Measurements from ENCODE around the gene OR1E2.
"Not testable (repeated sequence)": the region's sequence is repeated elsewhere in the genome, so short reads cannot be mapped to it uniquely, and the experiment has no call there.

The OR1E2 gene

GRCh38 chr17:3440451-3440850, 6.8 kb upstream of the OR1E2 start:
- no peaks in the 10 kb centered on the region for H3K36me3 ChIP-seq (ENCODE audit: control insufficient read depth, insufficient read depth, low read length)
- no peaks in the 10 kb centered on the region for H3K9me3 ChIP-seq (ENCODE audit: control insufficient read depth, insufficient read depth, low read length)
- no peaks in the 10 kb centered on the region for H3K4me1 ChIP-seq (ENCODE audit: control insufficient read depth, insufficient read depth, low read length)
- H3K27me3 ChIP-seq (ENCODE audit: control insufficient read depth, insufficient read depth, low read length): no peaks in the 10 kb centered on the region
- H3K9ac ChIP-seq (ENCODE audit: low read depth, low read length): no peak overlapping the region
- no peak overlapping the region for H3K4me3 ChIP-seq (ENCODE audit: low read depth, low read length)

- Histone ChIP-seq H3K27me3 (ENCODE audit: control insufficient read depth, insufficient read depth, low read length) (no peaks in the 10 kb centered on the region), H3K4me1 (ENCODE audit: control insufficient read depth, insufficient read depth, low read length) (no peaks in the 10 kb centered on the region), H3K9ac (ENCODE audit: low read depth, low read length) (no peak overlapping the region), H3K9me3 (ENCODE audit: control insufficient read depth, insufficient read depth, low read length) (no peaks in the 10 kb centered on the region), H3K36me3 (ENCODE audit: control insufficient read depth, insufficient read depth, low read length) (no peaks in the 10 kb centered on the region), H3K4me3 (ENCODE audit: low read depth, low read length) (no peak overlapping the region)
Measured at GRCh38 chr17:3438368-3438767, 4.7 kb upstream of the OR1E2 start.

- not testable (repeated sequence) for H3K36me3 ChIP-seq (ENCODE audit: control insufficient read depth, insufficient read depth, low read length); H3K4me1 ChIP-seq (ENCODE audit: control insufficient read depth, insufficient read depth, low read length); H3K4me3 ChIP-seq (ENCODE audit: low read depth, low read length); H3K9me3 ChIP-seq (ENCODE audit: control insufficient read depth, insufficient read depth, low read length); H3K27me3 ChIP-seq (ENCODE audit: control insufficient read depth, insufficient read depth, low read length); H3K9ac ChIP-seq (ENCODE audit: low read depth, low read length)
Measured at GRCh38 chr17:3433215-3433614, 426 bp downstream of the OR1E2 start.

- Histone ChIP-seq H3K27me3 (ENCODE audit: control insufficient read depth, insufficient read depth, low read length) (no peaks in the 10 kb centered on the region), H3K4me1 (ENCODE audit: control insufficient read depth, insufficient read depth, low read length) (no peaks in the 10 kb centered on the region), H3K36me3 (ENCODE audit: control insufficient read depth, insufficient read depth, low read length) (no peaks in the 10 kb centered on the region), H3K9me3 (ENCODE audit: control insufficient read depth, insufficient read depth, low read length) (no peaks in the 10 kb centered on the region), H3K4me3 (ENCODE audit: low read depth, low read length) (no peak overlapping the region), H3K9ac (ENCODE audit: low read depth, low read length) (no peak overlapping the region)
Measured at GRCh38 chr17:3418222-3418621, 15.4 kb downstream of the OR1E2 start.

GRCh38 chr17:3415610-3416009, 18.0 kb downstream of the OR1E2 start:
- Histone ChIP-seq H3K4me1 (ENCODE audit: control insufficient read depth, insufficient read depth, low read length) (no peaks in the 10 kb centered on the region), H3K27me3 (ENCODE audit: control insufficient read depth, insufficient read depth, low read length) (no peaks in the 10 kb centered on the region), H3K4me3 (ENCODE audit: low read depth, low read length) (no peak overlapping the region), H3K9me3 (ENCODE audit: control insufficient read depth, insufficient read depth, low read length) (no peaks in the 10 kb centered on the region), H3K9ac (ENCODE audit: low read depth, low read length) (no peak overlapping the region), H3K36me3 (ENCODE audit: control insufficient read depth, insufficient read depth, low read length) (no peaks in the 10 kb centered on the region)

- not testable (repeated sequence) for H3K4me1 ChIP-seq (ENCODE audit: control insufficient read depth, insufficient read depth, low read length); H3K4me3 ChIP-seq (ENCODE audit: low read depth, low read length); H3K9ac ChIP-seq (ENCODE audit: low read depth, low read length); H3K27me3 ChIP-seq (ENCODE audit: control insufficient read depth, insufficient read depth, low read length); H3K36me3 ChIP-seq (ENCODE audit: control insufficient read depth, insufficient read depth, low read length); H3K9me3 ChIP-seq (ENCODE audit: control insufficient read depth, insufficient read depth, low read length)
Measured at GRCh38 chr17:3412216-3412615, 21.4 kb downstream of the OR1E2 start.

GRCh38 chr17:3411070-3411469, 22.6 kb downstream of the OR1E2 start, which contains the start of gene OR3A3:
OR3A3 (plus strand) TSS chr17:3411370.
- Histone ChIP-seq H3K36me3 (ENCODE audit: control insufficient read depth, insufficient read depth, low read length) (no peaks in the 10 kb centered on the region), H3K27me3 (ENCODE audit: control insufficient read depth, insufficient read depth, low read length) (no peaks in the 10 kb centered on the region), H3K9ac (ENCODE audit: low read depth, low read length) (no peak within 1 kb of the TSS), H3K9me3 (ENCODE audit: control insufficient read depth, insufficient read depth, low read length) (no peaks in the 10 kb centered on the region), H3K4me1 (ENCODE audit: control insufficient read depth, insufficient read depth, low read length) (no peaks in the 10 kb centered on the region), H3K4me3 (ENCODE audit: low read depth, low read length) (no peak within 1 kb of the TSS)

- not testable (repeated sequence) for H3K4me3 ChIP-seq (ENCODE audit: low read depth, low read length); H3K9me3 ChIP-seq (ENCODE audit: control insufficient read depth, insufficient read depth, low read length); H3K36me3 ChIP-seq (ENCODE audit: control insufficient read depth, insufficient read depth, low read length)
Measured at GRCh38 chr17:3403856-3404255, 29.8 kb downstream of the OR1E2 start.

GRCh38 chr17:3401786-3402185, 31.9 kb downstream of the OR1E2 start:
- H3K36me3 ChIP-seq (ENCODE audit: control insufficient read depth, insufficient read depth, low read length): no peaks in the 10 kb centered on the region
- H3K9ac ChIP-seq (ENCODE audit: low read depth, low read length): no peak overlapping the region
- no peak overlapping the region for H3K4me3 ChIP-seq (ENCODE audit: low read depth, low read length)
- no peaks in the 10 kb centered on the region for H3K27me3 ChIP-seq (ENCODE audit: control insufficient read depth, insufficient read depth, low read length)
- no peaks in the 10 kb centered on the region for H3K4me1 ChIP-seq (ENCODE audit: control insufficient read depth, insufficient read depth, low read length)
- H3K9me3 ChIP-seq (ENCODE audit: control insufficient read depth, insufficient read depth, low read length): no peaks in the 10 kb centered on the region

More at GRCh38 chr17:3403856-3404255, 29.8 kb downstream of the OR1E2 start:
- H3K27me3 ChIP-seq (ENCODE audit: control insufficient read depth, insufficient read depth, low read length); H3K4me1 ChIP-seq (ENCODE audit: control insufficient read depth, insufficient read depth, low read length); H3K9ac ChIP-seq (ENCODE audit: low read depth, low read length): not testable (repeated sequence)

GRCh38 chr17:3400055-3400454, 33.6 kb downstream of the OR1E2 start:
- Histone ChIP-seq H3K4me3 (ENCODE audit: low read depth, low read length) (no peak overlapping the region), H3K9me3 (ENCODE audit: control insufficient read depth, insufficient read depth, low read length) (no peaks in the 10 kb centered on the region), H3K9ac (ENCODE audit: low read depth, low read length) (no peak overlapping the region), H3K4me1 (ENCODE audit: control insufficient read depth, insufficient read depth, low read length) (no peaks in the 10 kb centered on the region), H3K27me3 (ENCODE audit: control insufficient read depth, insufficient read depth, low read length) (no peaks in the 10 kb centered on the region), H3K36me3 (ENCODE audit: control insufficient read depth, insufficient read depth, low read length) (no peaks in the 10 kb centered on the region)

- Histone ChIP-seq H3K9ac (ENCODE audit: low read depth, low read length) (no peak within 1 kb of the TSS), H3K4me3 (ENCODE audit: low read depth, low read length) (no peak within 1 kb of the TSS), H3K9me3 (ENCODE audit: control insufficient read depth, insufficient read depth, low read length) (no peaks in the 10 kb centered on the region), H3K36me3 (ENCODE audit: control insufficient read depth, insufficient read depth, low read length) (no peaks in the 10 kb centered on the region), H3K27me3 (ENCODE audit: control insufficient read depth, insufficient read depth, low read length) (no peaks in the 10 kb centered on the region), H3K4me1 (ENCODE audit: control insufficient read depth, insufficient read depth, low read length) (no peaks in the 10 kb centered on the region)
Measured at GRCh38 chr17:3398310-3398709, 35.3 kb downstream of the OR1E2 start, which contains the start of gene OR1E1. OR1E1 (minus strand) TSS chr17:3398410; CDS start chr17:3398410, 0 bp downstream.

GRCh38 chr17:3397801-3398200, 35.8 kb downstream of the OR1E2 start:
- not testable (repeated sequence) for H3K36me3 ChIP-seq (ENCODE audit: control insufficient read depth, insufficient read depth, low read length); H3K4me3 ChIP-seq (ENCODE audit: low read depth, low read length); H3K9ac ChIP-seq (ENCODE audit: low read depth, low read length); H3K4me1 ChIP-seq (ENCODE audit: control insufficient read depth, insufficient read depth, low read length); H3K27me3 ChIP-seq (ENCODE audit: control insufficient read depth, insufficient read depth, low read length); H3K9me3 ChIP-seq (ENCODE audit: control insufficient read depth, insufficient read depth, low read length)

GRCh38 chr17:3389791-3390190, 43.9 kb downstream of the OR1E2 start:
- Histone ChIP-seq H3K4me1 (ENCODE audit: control insufficient read depth, insufficient read depth, low read length) (no peaks in the 10 kb centered on the region), H3K9ac (ENCODE audit: low read depth, low read length) (no peak overlapping the region), H3K36me3 (ENCODE audit: control insufficient read depth, insufficient read depth, low read length) (no peaks in the 10 kb centered on the region), H3K4me3 (ENCODE audit: low read depth, low read length) (no peak overlapping the region), H3K27me3 (ENCODE audit: control insufficient read depth, insufficient read depth, low read length) (peaks cover 13% of the 10 kb centered on the region), H3K9me3 (ENCODE audit: control insufficient read depth, insufficient read depth, low read length) (no peaks in the 10 kb centered on the region)

Data from iPS-15b (cell line).